WTC11 (cell line): ENCODE results near the gene EIF4B. TPM values are rescaled to one million over a fixed set of nuclear protein-coding genes. Genes with fewer than 3 reads are reported as not detected.

Experiments
- ATAC-seq: fragments of 200-7000 bp; cut with Tn5 transposase; 2 replicates; pipeline ENCODE4 v1.10.0; 2021; ENCODE audit warnings: mild to moderate bottlenecking, moderate library complexity
- CTCF ChIA-PET: fragments of 300-600 bp; sonication (Branson Sonifier 250); formaldehyde crosslinking; loops from one replicate; lab custom pipeline; 2021; ENCODE audit warnings: antibody characterized with exemption; lab: Charles Lee
- POLR2A ChIA-PET: fragments of 350-600 bp; sonication (Branson Sonifier 250); formaldehyde crosslinking; loops from one replicate; lab custom pipeline; 2021; ENCODE audit warnings: antibody characterized with exemption; lab: Charles Lee
- DNase-seq: peaks from one replicate; pipeline ENCODE4 v3.0.0; 2021; ENCODE audit warnings: low spot score
- H3K27ac Mint-ChIP-seq: 2 replicates; pipeline ENCODE4 v1.8.0; 2021; ENCODE audit warnings: mixed read lengths
- H3K27me3 Mint-ChIP-seq: 2 replicates; pipeline ENCODE4 v1.8.0; 2021; ENCODE audit warnings: low read depth, mild to moderate bottlenecking, moderate library complexity, mixed read lengths
- H3K36me3 Mint-ChIP-seq: 2 replicates; pipeline ENCODE4 v1.8.0; 2021; ENCODE audit warnings: mixed read lengths
- H3K4me1 Mint-ChIP-seq: 2 replicates; pipeline ENCODE4 v1.8.0; 2022; ENCODE audit warnings: mixed read lengths
- H3K4me3 Mint-ChIP-seq: 2 replicates; pipeline ENCODE4 v1.8.0; 2021; ENCODE audit warnings: mild to moderate bottlenecking, moderate library complexity, mixed read lengths
- H3K9me3 Mint-ChIP-seq: 2 replicates; pipeline ENCODE4 v1.8.0; 2021; ENCODE audit warnings: mixed read lengths
- ARID4B ChIP-seq: sonication (generic); formaldehyde crosslinking; IDR thresholded peaks from 2 replicates; pipeline ENCODE4 v1.8.0; 2023; ENCODE audit warnings: missing genetic modification reagents, mild to moderate bottlenecking, borderline replicate concordance
- FOXJ3 ChIP-seq: sonication (generic); formaldehyde crosslinking; IDR thresholded peaks from 2 replicates; pipeline ENCODE4 v1.9.0; 2021; ENCODE audit warnings: missing genetic modification reagents, mild to moderate bottlenecking, borderline replicate concordance
- GABPB1 ChIP-seq: sonication (generic); formaldehyde crosslinking; IDR thresholded peaks from 2 replicates; pipeline ENCODE4 v1.8.1; 2023; ENCODE audit warnings: mild to moderate bottlenecking, missing genetic modification reagents
- GRHL2 ChIP-seq: fragments of 250-450 bp; sonication (Bioruptor Pico); IDR thresholded peaks from 2 replicates; pipeline ENCODE4 v1.8.0; 2022; ENCODE audit warnings: mild to moderate bottlenecking, moderate library complexity; ENCODE audit not compliant: insufficient replicate concordance, severe bottlenecking
- IRF2 ChIP-seq: sonication (generic); formaldehyde crosslinking; IDR thresholded peaks from 2 replicates; pipeline ENCODE4 v1.8.0; 2022; ENCODE audit warnings: low read depth, missing genetic modification reagents, borderline replicate concordance
- JAZF1 ChIP-seq: fragments of 250-450 bp; sonication (Bioruptor Pico); IDR thresholded peaks from 2 replicates; pipeline ENCODE4 v1.9.0; 2021; ENCODE audit warnings: moderate library complexity, mild to moderate bottlenecking, inconsistent platforms
- JUN ChIP-seq: sonication (generic); formaldehyde crosslinking; IDR thresholded peaks from 2 replicates; pipeline ENCODE4 v1.8.0; 2023; ENCODE audit warnings: mild to moderate bottlenecking, missing genetic modification reagents
- SP1 ChIP-seq: sonication (generic); formaldehyde crosslinking; conservative IDR thresholded peaks from 2 replicates; pipeline ENCODE4 v1.8.1; 2022; ENCODE audit warnings: missing genetic modification reagents
- TCF7 ChIP-seq: sonication (generic); formaldehyde crosslinking; IDR thresholded peaks from 2 replicates; pipeline ENCODE4 v1.8.0; 2022; ENCODE audit warnings: mild to moderate bottlenecking, low read depth, missing genetic modification reagents, moderate library complexity
- TEAD1 ChIP-seq: sonication (generic); formaldehyde crosslinking; IDR thresholded peaks from 2 replicates; pipeline ENCODE4 v1.8.0; 2022; ENCODE audit warnings: mild to moderate bottlenecking, missing genetic modification reagents
- TEAD4 ChIP-seq: sonication (generic); formaldehyde crosslinking; IDR thresholded peaks from 2 replicates; pipeline ENCODE4 v1.8.0; 2022; ENCODE audit warnings: mild to moderate bottlenecking, missing genetic modification reagents
- ZNF232 ChIP-seq: sonication (generic); formaldehyde crosslinking; IDR thresholded peaks from 2 replicates; pipeline ENCODE4 v1.8.0; 2022; ENCODE audit warnings: mild to moderate bottlenecking, missing genetic modification reagents
- ZNF281 ChIP-seq: sonication (generic); formaldehyde crosslinking; IDR thresholded peaks from 2 replicates; pipeline ENCODE4 v1.8.0; 2023; ENCODE audit warnings: mild to moderate bottlenecking, missing genetic modification reagents
- ZNF416 ChIP-seq: fragments of 250-450 bp; sonication (Bioruptor Pico); IDR thresholded peaks from 2 replicates; pipeline ENCODE4 v1.9.0; 2021; ENCODE audit warnings: mild to moderate bottlenecking, inconsistent platforms
- ZNF671 ChIP-seq: fragments of 250-450 bp; sonication (Bioruptor Pico); IDR thresholded peaks from 2 replicates; pipeline ENCODE4 v1.8.0; 2021; ENCODE audit warnings: mild to moderate bottlenecking
- total RNA-seq: library from RNA; stranded (reverse); gene quantifications from 3 replicates; pipeline ENCODE4 v1.2.3, GENCODE V29; 2021
- TF ChIP-seq, protein P1 (sequence below): sonication (generic); formaldehyde crosslinking; IDR thresholded peaks from 2 replicates; pipeline ENCODE4 v1.8.0; 2022; ENCODE audit warnings: mild to moderate bottlenecking, missing genetic modification reagents
- TF ChIP-seq, protein P2 (sequence below): sonication (generic); formaldehyde crosslinking; conservative IDR thresholded peaks from 2 replicates; pipeline ENCODE4 v1.8.1; 2022; ENCODE audit warnings: mild to moderate bottlenecking, missing genetic modification reagents
- TF ChIP-seq, protein P3 (sequence below): fragments of 200-600 bp; IDR thresholded peaks from 2 replicates; pipeline ENCODE4 v1.8.0; 2022; ENCODE audit warnings: antibody characterized with exemption
- TF ChIP-seq, protein P4 (sequence below): fragments of 250-450 bp; sonication (Bioruptor Pico); IDR thresholded peaks from 2 replicates; pipeline ENCODE4 v1.9.0; 2021; ENCODE audit warnings: moderate library complexity, mild to moderate bottlenecking, inconsistent platforms, borderline replicate concordance
- TF ChIP-seq, protein P5 (sequence below): sonication (generic); formaldehyde crosslinking; IDR thresholded peaks from 2 replicates; pipeline ENCODE4 v1.8.1; 2022; ENCODE audit warnings: low read depth, mild to moderate bottlenecking, moderate library complexity, missing genetic modification reagents, borderline replicate concordance

The EIF4B gene
- total RNA-seq, 1 experiment from 2014 or later = 730 TPM

- ATAC-seq (peak; percentile 9), DNase-seq (peak; percentile 58)
- H3K36me3 Mint-ChIP-seq = peaks cover 7% of the 10 kb centered on the region
- H3K27me3 Mint-ChIP-seq = peaks cover 26% of the 10 kb centered on the region
- CTCF ChIA-PET = interaction anchor here (0.8 to 8.7 kb wide), 18 partner anchors 11 to 452 kb away, joined by 3 to 97 read pairs (median 7); partner anchors contain the start of genes AAAS, EIF4B, IGFBP6 and KRT8
- POLR2A ChIA-PET = interaction anchor here (0.6 to 1.0 kb wide), 5 partner anchors 14 to 152 kb away, joined by 3 to 7 read pairs (median 4); partner anchors contain the start of genes CSAD, EIF4B and ZNF740
- H3K9me3 Mint-ChIP-seq = no peaks in the 10 kb centered on the region
- TF ChIP-seq TEAD1 (CRISPR knock-in tag) (peak; percentile 15; the same call in 1 of the 2 replicates), FOXJ3 (CRISPR knock-in tag) (no peak), TEAD4 (CRISPR knock-in tag) (peak; percentile 43; the same call in 1 of the 2 replicates), ARID4B (CRISPR knock-in tag) (0 out of 2 replicates have a peak, but pooled peaks have one; percentile 69)
- TF ChIP-seq, protein P1, sequence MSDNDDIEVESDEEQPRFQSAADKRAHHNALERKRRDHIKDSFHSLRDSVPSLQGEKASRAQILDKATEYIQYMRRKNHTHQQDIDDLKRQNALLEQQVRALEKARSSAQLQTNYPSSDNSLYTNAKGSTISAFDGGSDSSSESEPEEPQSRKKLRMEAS = 0 out of 2 replicates have a peak, but pooled peaks have one; percentile 55
- H3K27ac Mint-ChIP-seq = peak overlapping the region; percentile 85
- peak overlapping the region; percentile 62 for H3K4me3 Mint-ChIP-seq
- H3K4me1 Mint-ChIP-seq = peaks cover 70% of the 10 kb centered on the region
These were observed 42.6 kb downstream of the EIF4B start for GRCh38 chr12:53048780-53049401.

DNA sequence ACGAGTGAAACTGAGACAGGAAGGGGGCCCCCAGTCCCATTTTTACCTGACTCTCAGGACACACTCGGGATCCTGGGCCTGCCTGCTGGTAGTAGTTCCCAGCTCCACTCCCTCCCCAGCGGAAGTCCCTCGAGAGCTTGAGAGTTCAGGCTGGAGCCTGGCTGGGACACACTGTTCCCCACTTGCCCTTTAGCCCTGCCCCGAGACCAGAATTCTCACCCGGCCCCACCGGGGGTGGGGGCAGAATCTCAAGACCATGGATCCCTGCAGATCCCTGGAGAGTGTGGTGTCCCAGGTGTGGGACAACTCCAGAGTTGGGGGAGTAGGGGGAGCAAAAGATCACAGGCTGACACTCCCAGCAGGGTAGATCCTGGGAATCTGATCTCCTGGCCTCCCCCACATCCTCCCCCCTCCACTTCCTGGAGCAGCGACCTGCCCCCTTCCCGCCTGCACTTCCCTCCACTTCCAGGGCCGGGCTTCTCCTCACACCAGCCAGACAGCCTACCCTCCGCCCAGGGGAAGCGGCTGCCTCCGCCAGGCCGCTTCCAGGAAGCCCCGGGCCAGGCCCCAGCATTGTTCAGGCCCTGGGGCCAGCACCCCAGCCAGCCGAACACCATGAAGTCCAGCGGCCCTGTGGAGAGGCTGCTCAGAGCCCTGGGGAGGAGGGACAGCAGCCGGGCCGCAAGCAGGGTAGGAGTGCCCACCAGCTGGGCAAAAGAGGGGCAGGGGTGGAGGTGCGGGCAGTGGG is 43.5 kb downstream of the EIF4B start, which contains the start of gene TNS2:
Gene TNS2 (plus strand): TSS at position 495 of the 748 bp plus-strand sequence. CDS start 121 bp downstream, at position 616.
- Mint-ChIP-seq H3K27ac (peak within 1 kb of the TSS; percentile 84), H3K4me3 (peak within 1 kb of the TSS; percentile 62), H3K27me3 (peaks cover 18% of the 10 kb centered on the region), H3K36me3 (peaks cover 7% of the 10 kb centered on the region), H3K4me1 (peaks cover 62% of the 10 kb centered on the region), H3K9me3 (no peaks in the 10 kb centered on the region)
- DNase-seq = peak; percentile 65
- ChIA-PET POLR2A (no interaction called here), CTCF (interaction anchor here (1.2 to 8.7 kb wide), 10 partner anchors 11 to 274 kb away, joined by 3 to 97 read pairs (median 8); partner anchors contain the start of genes AAAS and IGFBP6)
- peak; percentile 8 for ATAC-seq
- TF ChIP-seq ZNF281 (CRISPR knock-in tag) (peak; percentile 80; the same call in 1 of the 2 replicates), GRHL2 (CRISPR knock-in tag) (no peak), ZNF232 (CRISPR knock-in tag) (no peak), GABPB1 (CRISPR knock-in tag) (peak; percentile 13; the same call in 1 of the 2 replicates), TCF7 (CRISPR knock-in tag) (no peak), JUN (CRISPR knock-in tag) (no peak), ZNF416 (CRISPR knock-in tag) (no peak), IRF2 (CRISPR knock-in tag) (no peak), ZNF671 (no peak), TEAD1 (CRISPR knock-in tag) (0 out of 2 replicates have a peak, but pooled peaks have one; percentile 34), JAZF1 (no peak), SP1 (CRISPR knock-in tag) (0 out of 2 replicates have a peak, but pooled peaks have one; percentile 34)
- TF ChIP-seq, protein P2, sequence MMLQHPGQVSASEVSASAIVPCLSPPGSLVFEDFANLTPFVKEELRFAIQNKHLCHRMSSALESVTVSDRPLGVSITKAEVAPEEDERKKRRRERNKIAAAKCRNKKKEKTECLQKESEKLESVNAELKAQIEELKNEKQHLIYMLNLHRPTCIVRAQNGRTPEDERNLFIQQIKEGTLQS = no peak
- TF ChIP-seq, protein P3, sequence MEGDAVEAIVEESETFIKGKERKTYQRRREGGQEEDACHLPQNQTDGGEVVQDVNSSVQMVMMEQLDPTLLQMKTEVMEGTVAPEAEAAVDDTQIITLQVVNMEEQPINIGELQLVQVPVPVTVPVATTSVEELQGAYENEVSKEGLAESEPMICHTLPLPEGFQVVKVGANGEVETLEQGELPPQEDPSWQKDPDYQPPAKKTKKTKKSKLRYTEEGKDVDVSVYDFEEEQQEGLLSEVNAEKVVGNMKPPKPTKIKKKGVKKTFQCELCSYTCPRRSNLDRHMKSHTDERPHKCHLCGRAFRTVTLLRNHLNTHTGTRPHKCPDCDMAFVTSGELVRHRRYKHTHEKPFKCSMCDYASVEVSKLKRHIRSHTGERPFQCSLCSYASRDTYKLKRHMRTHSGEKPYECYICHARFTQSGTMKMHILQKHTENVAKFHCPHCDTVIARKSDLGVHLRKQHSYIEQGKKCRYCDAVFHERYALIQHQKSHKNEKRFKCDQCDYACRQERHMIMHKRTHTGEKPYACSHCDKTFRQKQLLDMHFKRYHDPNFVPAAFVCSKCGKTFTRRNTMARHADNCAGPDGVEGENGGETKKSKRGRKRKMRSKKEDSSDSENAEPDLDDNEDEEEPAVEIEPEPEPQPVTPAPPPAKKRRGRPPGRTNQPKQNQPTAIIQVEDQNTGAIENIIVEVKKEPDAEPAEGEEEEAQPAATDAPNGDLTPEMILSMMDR = no peak
- TF ChIP-seq, protein P4, sequence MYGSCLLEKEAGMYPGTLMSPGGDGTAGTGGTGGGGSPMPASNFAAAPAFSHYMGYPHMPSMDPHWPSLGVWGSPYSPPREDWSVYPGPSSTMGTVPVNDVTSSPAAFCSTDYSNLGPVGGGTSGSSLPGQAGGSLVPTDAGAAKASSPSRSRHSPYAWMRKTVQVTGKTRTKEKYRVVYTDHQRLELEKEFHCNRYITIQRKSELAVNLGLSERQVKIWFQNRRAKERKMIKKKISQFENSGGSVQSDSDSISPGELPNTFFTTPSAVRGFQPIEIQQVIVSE (CRISPR knock-in tag) = no peak
- TF ChIP-seq, protein P5, sequence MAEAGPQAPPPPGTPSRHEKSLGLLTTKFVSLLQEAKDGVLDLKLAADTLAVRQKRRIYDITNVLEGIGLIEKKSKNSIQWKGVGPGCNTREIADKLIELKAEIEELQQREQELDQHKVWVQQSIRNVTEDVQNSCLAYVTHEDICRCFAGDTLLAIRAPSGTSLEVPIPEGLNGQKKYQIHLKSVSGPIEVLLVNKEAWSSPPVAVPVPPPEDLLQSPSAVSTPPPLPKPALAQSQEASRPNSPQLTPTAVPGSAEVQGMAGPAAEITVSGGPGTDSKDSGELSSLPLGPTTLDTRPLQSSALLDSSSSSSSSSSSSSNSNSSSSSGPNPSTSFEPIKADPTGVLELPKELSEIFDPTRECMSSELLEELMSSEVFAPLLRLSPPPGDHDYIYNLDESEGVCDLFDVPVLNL (CRISPR knock-in tag) = no peak
